PC-3 (cell line): Measurements from ENCODE around the gene ZFP64. TPM values are rescaled to one million over a fixed set of nuclear protein-coding genes. Genes with fewer than 3 reads are reported as not detected.

ENCODE experiments used
- ATAC-seq: fragments of 200-7000 bp; cut with Tn5 transposase; 2 replicates; pipeline ENCODE4 v1.9.1; 2020; ENCODE audit warnings: mild to moderate bottlenecking, moderate library complexity
- BruUV-seq: library from RNA; stranded (reverse); fragments of 400-500 nt; replicated peaks from 2 replicates; lab custom pipeline; 2021; lab: Mats Ljungman, UMichigan
- CTCF ChIA-PET: fragments of 300-600 bp; sonication (Branson Sonifier 250); formaldehyde crosslinking; loops from one replicate; lab custom pipeline; 2022; ENCODE audit warnings: antibody characterized with exemption; lab: Charles Lee
- POLR2A ChIA-PET: fragments of 300-600 bp; sonication (Branson Sonifier 250); formaldehyde crosslinking; loops from one replicate; lab custom pipeline; 2022; ENCODE audit warnings: antibody characterized with exemption; ENCODE audit not compliant: unreplicated experiment; lab: Charles Lee
- DNase-seq: peaks from one replicate; pipeline ENCODE4 v3.0.0-alpha.2; 2015
- H2AFZ ChIP-seq: fragments of 300-600 bp; sonication (generic); 2 replicates; pipeline ENCODE4 v1.6.0; 2016; ENCODE audit warnings: antibody characterized with exemption, low read length
- H3F3A ChIP-seq: fragments of 300-600 bp; sonication (generic); one replicate; pipeline ENCODE4 v1.6.0; 2017; ENCODE audit warnings: antibody characterized with exemption, low read length, control low read depth, mild to moderate bottlenecking; ENCODE audit not compliant: unreplicated experiment
- H3K27ac ChIP-seq: fragments of 300-600 bp; sonication (generic); 2 replicates; pipeline ENCODE4 v1.5.1; 2016; ENCODE audit warnings: mild to moderate bottlenecking, low read length
- H3K27me3 ChIP-seq: fragments of 300-600 bp; sonication (generic); 2 replicates; pipeline ENCODE4 v1.6.1; 2016; ENCODE audit warnings: low read length, mixed read lengths
- H3K36me3 ChIP-seq: fragments of 300-600 bp; sonication (generic); 2 replicates; pipeline ENCODE4 v1.6.1; 2016; ENCODE audit warnings: low read depth, mixed run types, low read length, mixed read lengths
- H3K4me1 ChIP-seq: fragments of 300-600 bp; sonication (generic); 2 replicates; pipeline ENCODE4 v1.5.1; 2016; ENCODE audit warnings: low read length; ENCODE audit not compliant: insufficient read depth
- H3K4me2 ChIP-seq: fragments of 300-600 bp; sonication (generic); 2 replicates; pipeline ENCODE4 v1.6.0; 2016; ENCODE audit warnings: low read length
- H3K4me3 ChIP-seq: fragments of 300-600 bp; sonication (generic); 2 replicates; pipeline ENCODE4 v1.5.1; 2016; ENCODE audit warnings: mild to moderate bottlenecking, low read length, mixed read lengths
- H3K79me2 ChIP-seq: fragments of 300-600 bp; sonication (generic); 2 replicates; pipeline ENCODE4 v1.6.1; 2017; ENCODE audit warnings: low read length, mixed read lengths
- H3K9ac ChIP-seq: fragments of 300-600 bp; sonication (generic); 2 replicates; pipeline ENCODE4 v1.6.0; 2016; ENCODE audit warnings: mild to moderate bottlenecking, low read length
- H3K9me2 ChIP-seq: fragments of 300-600 bp; sonication (generic); replicated peaks from 2 replicates; pipeline ENCODE4 v1.6.1; 2016; ENCODE audit warnings: mixed run types, low read length, mixed read lengths
- H3K9me3 ChIP-seq: fragments of 300-600 bp; sonication (generic); 2 replicates; pipeline ENCODE4 v1.6.1; 2016; ENCODE audit warnings: low read length, mixed read lengths
- H4K20me1 ChIP-seq: fragments of 300-600 bp; sonication (generic); 2 replicates; pipeline ENCODE4 v1.6.1; 2016; ENCODE audit warnings: low read length, mixed read lengths
- EZH2 ChIP-seq: fragments of 300-600 bp; sonication (generic); IDR thresholded peaks from one replicate; pipeline ENCODE4 v1.6.1; 2017; ENCODE audit warnings: antibody characterized with exemption, mild to moderate bottlenecking, low read length; ENCODE audit not compliant: unreplicated experiment
- EZH2phosphoT487 ChIP-seq: fragments of 300-600 bp; sonication (generic); IDR thresholded peaks from 2 replicates; pipeline ENCODE4 v1.6.1; 2018; ENCODE audit warnings: mild to moderate bottlenecking, antibody characterized with exemption, low read length, borderline replicate concordance
- intact Hi-C: fragments of 100-400 bp; cut with micrococcal nuclease; formaldehyde crosslinking; loops from 2 replicates; pipeline ENCODE4 v1.9.0; 2023
- total RNA-seq: library from RNA; depleted of rRNA; stranded (reverse); fragments of >200 nt; gene quantifications from 2 replicates; pipeline ENCODE4 v1.2.3, GENCODE V29; 2014
- TF ChIP-seq, protein P1 (sequence below): fragments of 300-600 bp; sonication (generic); conservative IDR thresholded peaks from 2 replicates; pipeline ENCODE4 v1.5.1; 2017; ENCODE audit warnings: antibody characterized with exemption, low read depth, mild to moderate bottlenecking, low read length

The ZFP64 gene
- total RNA-seq, 1 experiment from 2014 or later = 16.6 TPM

DNA sequence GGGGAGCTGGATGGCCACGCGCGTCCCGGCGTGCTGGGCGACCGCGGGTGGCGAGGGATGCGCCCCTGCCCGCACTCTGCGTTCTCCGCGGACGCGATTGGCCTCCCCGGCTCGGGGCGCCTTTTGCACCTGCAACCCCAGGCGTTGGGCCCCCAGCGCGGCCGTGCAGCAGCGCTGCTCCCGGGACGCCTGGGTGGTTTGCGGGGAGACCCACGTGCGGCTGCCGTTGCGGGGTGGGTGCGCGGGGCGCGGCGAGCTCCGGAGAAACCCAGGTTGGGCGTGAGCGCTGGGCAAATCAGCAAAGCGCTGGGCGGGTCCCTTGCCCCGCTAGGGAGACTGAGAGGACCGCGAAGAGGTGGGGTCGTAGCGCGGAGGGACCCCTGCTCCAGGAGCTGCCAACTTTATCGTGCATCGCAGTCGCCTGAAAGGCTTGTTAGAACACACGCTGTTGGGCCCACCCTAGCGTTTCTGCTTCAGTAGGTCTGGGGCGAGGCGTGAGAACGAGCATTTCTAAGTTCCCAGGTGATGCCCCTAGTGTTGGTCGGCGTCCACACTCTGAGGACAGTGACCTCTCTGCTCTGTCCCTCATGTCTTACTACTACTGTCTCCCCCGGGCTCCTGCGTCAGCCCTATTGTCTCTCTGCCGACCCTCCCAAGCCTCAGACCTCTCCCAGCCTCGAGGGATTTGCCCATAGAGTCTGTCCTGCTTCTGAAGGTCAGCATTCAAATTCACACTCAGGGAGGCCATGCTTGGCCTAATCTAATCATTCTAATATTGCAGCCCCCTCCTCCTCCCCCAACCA, 538 bp upstream of the ZFP64 start:
- DNase-seq = peak; percentile 64
- ATAC-seq = peak; percentile 69
- Histone ChIP-seq H3K36me3 (no peaks in the 10 kb centered on the region), H3K9me3 (no peaks in the 10 kb centered on the region), H3K27me3 (no peaks in the 10 kb centered on the region), H3K9ac (peak overlapping the region; percentile 80), H3K4me3 (peak overlapping the region; percentile 84), H4K20me1 (no peaks in the 10 kb centered on the region), H3K79me2 (peaks cover 30% of the 10 kb centered on the region), H2AFZ (peak overlapping the region; percentile 93), H3K9me2 (no peaks in the 10 kb centered on the region), H3K4me1 (peaks cover 15% of the 10 kb centered on the region), H3K4me2 (peak overlapping the region; percentile 93), H3K27ac (peak overlapping the region; percentile 34; the same call in 1 of the 2 replicates), H3F3A (no peaks in the 10 kb centered on the region)
- POLR2A ChIA-PET = interaction anchor here (0.6 kb wide), 1 partner anchor 466 kb away, joined by 13 read pairs; no protein-coding TSS in a partner anchor
- CTCF ChIA-PET = interaction anchor here (0.7 kb wide), 1 partner anchor 63 kb away, joined by 3 read pairs; no protein-coding TSS in a partner anchor
- TF ChIP-seq, protein P1, sequence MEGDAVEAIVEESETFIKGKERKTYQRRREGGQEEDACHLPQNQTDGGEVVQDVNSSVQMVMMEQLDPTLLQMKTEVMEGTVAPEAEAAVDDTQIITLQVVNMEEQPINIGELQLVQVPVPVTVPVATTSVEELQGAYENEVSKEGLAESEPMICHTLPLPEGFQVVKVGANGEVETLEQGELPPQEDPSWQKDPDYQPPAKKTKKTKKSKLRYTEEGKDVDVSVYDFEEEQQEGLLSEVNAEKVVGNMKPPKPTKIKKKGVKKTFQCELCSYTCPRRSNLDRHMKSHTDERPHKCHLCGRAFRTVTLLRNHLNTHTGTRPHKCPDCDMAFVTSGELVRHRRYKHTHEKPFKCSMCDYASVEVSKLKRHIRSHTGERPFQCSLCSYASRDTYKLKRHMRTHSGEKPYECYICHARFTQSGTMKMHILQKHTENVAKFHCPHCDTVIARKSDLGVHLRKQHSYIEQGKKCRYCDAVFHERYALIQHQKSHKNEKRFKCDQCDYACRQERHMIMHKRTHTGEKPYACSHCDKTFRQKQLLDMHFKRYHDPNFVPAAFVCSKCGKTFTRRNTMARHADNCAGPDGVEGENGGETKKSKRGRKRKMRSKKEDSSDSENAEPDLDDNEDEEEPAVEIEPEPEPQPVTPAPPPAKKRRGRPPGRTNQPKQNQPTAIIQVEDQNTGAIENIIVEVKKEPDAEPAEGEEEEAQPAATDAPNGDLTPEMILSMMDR = peak; percentile 37
- no peak for TF ChIP-seq EZH2
- TSS peak; percentile 41 for BruUV-seq
- intact Hi-C loops = no loop called here

DNA sequence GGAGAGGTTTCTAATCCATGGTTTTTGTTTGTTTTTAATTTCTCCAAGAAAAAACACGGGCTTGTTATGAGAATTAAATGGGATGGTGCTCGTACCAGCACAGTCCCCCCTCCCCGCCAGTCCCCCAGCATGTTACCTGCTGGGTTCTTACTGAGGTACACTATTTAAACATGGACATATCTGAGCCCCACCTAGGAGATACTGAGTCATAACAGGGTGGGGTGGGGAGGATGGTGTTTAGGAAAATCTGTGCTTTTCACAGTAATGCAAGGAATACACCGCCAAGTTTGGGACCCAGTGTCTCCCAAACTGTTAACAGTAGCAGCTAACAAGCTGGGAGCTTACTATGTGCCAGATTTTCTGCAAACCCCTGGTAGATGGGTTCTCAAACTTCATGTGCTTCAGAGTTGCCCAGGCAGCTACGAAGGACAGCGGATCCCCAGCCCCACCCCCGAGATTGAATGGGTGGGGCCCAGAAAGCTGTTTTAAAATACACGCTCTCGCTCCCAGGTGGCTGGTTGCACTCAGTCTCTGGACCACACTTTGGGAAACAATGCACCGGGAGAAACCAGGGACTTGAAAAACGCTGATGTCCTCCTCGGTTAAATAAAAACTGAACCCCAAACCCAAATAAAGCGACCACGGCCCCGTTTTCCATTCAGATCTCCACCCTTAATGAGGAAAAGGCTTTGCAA, 995 bp downstream of the ZFP64 start:
- H3K4me1 ChIP-seq = peaks cover 20% of the 10 kb centered on the region
- intact Hi-C loops = no loop called here
- H3K9ac ChIP-seq = peak overlapping the region; percentile 80
- ChIA-PET POLR2A (interaction anchor here (0.6 to 0.7 kb wide), 4 partner anchors 22 to 523 kb away, joined by 3 to 8 read pairs (median 5); no protein-coding TSS in a partner anchor), CTCF (interaction anchor here (0.6 to 1.2 kb wide), 3 partner anchors 40 to 168 kb away, joined by 3 to 4 read pairs (median 4); no protein-coding TSS in a partner anchor)
- peak overlapping the region; percentile 93 for H3K4me2 ChIP-seq
- peak overlapping the region; percentile 84 for H3K4me3 ChIP-seq
- H3K79me2 ChIP-seq = peaks cover 30% of the 10 kb centered on the region
- no peaks in the 10 kb centered on the region for H3K27me3 ChIP-seq
- H3K9me3 ChIP-seq = no peaks in the 10 kb centered on the region
- H4K20me1 ChIP-seq = no peaks in the 10 kb centered on the region
- H3K36me3 ChIP-seq = peaks cover 13% of the 10 kb centered on the region; the same call in 1 of the 2 replicates
- DNase-seq (peak; percentile 81), ATAC-seq (peak; percentile 53)
- TSS peak; percentile 62 for BruUV-seq
- TF ChIP-seq EZH2 = no peak
- no peak for TF ChIP-seq EZH2phosphoT487
- TF ChIP-seq, protein P1 = no peak
- H3F3A ChIP-seq = no peaks in the 10 kb centered on the region
- H2AFZ ChIP-seq = peak overlapping the region; percentile 93
- peak overlapping the region; percentile 34 for H3K27ac ChIP-seq
- no peaks in the 10 kb centered on the region for H3K9me2 ChIP-seq
